Measurements from ENCODE around the gene OR2H1. TPM values are rescaled to one million over a fixed set of nuclear protein-coding genes. Genes with fewer than 3 reads are reported as not detected.
"Not testable (repeated sequence)": the region's sequence is repeated elsewhere in the genome, so short reads cannot be mapped to it uniquely, and the experiment has no call there.

OR2H1 gene
- polyA plus RNA-seq, 1 experiment, result not detected

DNA sequence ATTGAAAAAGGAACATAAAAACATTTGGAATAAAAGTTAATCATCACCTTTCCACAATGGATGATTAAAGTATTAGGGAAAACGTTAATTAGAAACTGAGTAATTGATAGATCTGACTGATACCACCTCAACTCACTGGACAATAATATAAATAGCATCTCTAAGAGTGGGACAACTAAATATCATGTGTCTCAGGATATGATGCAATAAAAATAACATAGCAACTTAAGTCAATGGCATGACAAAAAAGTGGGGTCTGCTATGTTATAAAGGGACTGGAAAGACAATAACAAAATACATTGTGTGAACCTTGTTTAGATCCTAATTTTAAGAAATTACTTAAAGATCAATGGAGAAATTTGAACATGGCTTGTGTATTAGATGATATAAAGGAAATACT is 31.9 kb upstream of the OR2H1 start:
- ChIA-PET CTCF (no interaction called here), POLR2A (no interaction called here)
- no peaks in the 10 kb centered on the region for H3K27me3 ChIP-seq (ENCODE audit: control insufficient read depth, insufficient read depth, low read length)
- H3K4me3 ChIP-seq (ENCODE audit: low read depth, low read length), result no peak overlapping the region
- no peak for DNase-seq (ENCODE audit: low read depth)
- TF ChIP-seq CTCF (IDR thresholded peaks at IDR 0.05; ENCODE audit: insufficient read depth, low read depth, low read length), result no peak
- no peaks in the 10 kb centered on the region for H3K36me3 ChIP-seq (ENCODE audit: control insufficient read depth, insufficient read depth, low read length)

GRCh38 chr6:29426654-29427053 is 30.3 kb upstream of the OR2H1 start:
- ChIA-PET POLR2A (no interaction called here), CTCF (interaction anchor here (0.5 kb wide), 1 partner anchor 75 kb away, joined by 3 read pairs; no protein-coding TSS in a partner anchor)
- DNase-seq (ENCODE audit: low read depth), result no peak

DNA sequence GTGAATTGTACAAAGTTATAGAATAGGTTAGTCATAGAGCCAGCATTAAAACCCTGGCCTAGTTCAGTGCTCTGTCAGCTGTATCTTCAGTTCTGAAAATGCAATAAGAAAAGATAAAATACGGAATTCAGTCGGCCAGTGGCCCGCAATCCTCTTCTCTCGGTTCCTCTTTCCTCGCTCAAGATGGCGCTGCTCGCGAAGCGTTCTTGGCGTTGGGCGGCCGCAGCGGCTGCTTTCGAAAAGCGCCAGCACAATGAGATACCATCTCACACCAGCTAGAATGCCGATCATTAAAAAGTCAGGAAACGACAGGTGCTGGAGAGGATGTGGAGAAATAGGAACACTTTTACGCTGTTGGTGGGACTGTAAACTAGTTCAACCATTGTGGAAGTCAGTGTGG is 20.2 kb upstream of the OR2H1 start:
- H3K4me3 ChIP-seq (ENCODE audit: low read depth, low read length); H3K27me3 ChIP-seq (ENCODE audit: control insufficient read depth, insufficient read depth, low read length); POLR2A ChIA-PET; H3K36me3 ChIP-seq (ENCODE audit: control insufficient read depth, insufficient read depth, low read length); CTCF ChIA-PET; DNase-seq (ENCODE audit: low read depth): not testable (repeated sequence)

More at GRCh38 chr6:29426654-29427053, 30.3 kb upstream of the OR2H1 start:
- no peaks in the 10 kb centered on the region for H3K27me3 ChIP-seq (ENCODE audit: control insufficient read depth, insufficient read depth, low read length)
- H3K36me3 ChIP-seq (ENCODE audit: control insufficient read depth, insufficient read depth, low read length), result no peaks in the 10 kb centered on the region
- TF ChIP-seq CTCF (IDR thresholded peaks at IDR 0.05; ENCODE audit: insufficient read depth, low read depth, low read length), result no peak
- H3K4me3 ChIP-seq (ENCODE audit: low read depth, low read length), result no peak overlapping the region

GRCh38 chr6:29439006-29439405 is 17.9 kb upstream of the OR2H1 start, which contains the start of gene OR10C1:
Gene OR10C1, plus strand, starts transcription at chr6:29439306. Its CDS starts 710 bp downstream, at chr6:29440016.
- H3K27me3 ChIP-seq (ENCODE audit: control insufficient read depth, insufficient read depth, low read length), result no peaks in the 10 kb centered on the region
- H3K4me3 ChIP-seq (ENCODE audit: low read depth, low read length), result no peak within 1 kb of the TSS
- no peak for DNase-seq (ENCODE audit: low read depth)
- no peaks in the 10 kb centered on the region for H3K36me3 ChIP-seq (ENCODE audit: control insufficient read depth, insufficient read depth, low read length)
- ChIA-PET POLR2A (no interaction called here), CTCF (no interaction called here)
- no peak for TF ChIP-seq CTCF (IDR thresholded peaks at IDR 0.05; ENCODE audit: insufficient read depth, low read depth, low read length)

- ChIA-PET CTCF (no interaction called here), POLR2A (no interaction called here)
- TF ChIP-seq CTCF (IDR thresholded peaks at IDR 0.05; ENCODE audit: insufficient read depth, low read depth, low read length), result no peak
- no peak for DNase-seq (ENCODE audit: low read depth)
- Histone ChIP-seq H3K4me3 (ENCODE audit: low read depth, low read length) (no peak overlapping the region), H3K27me3 (ENCODE audit: control insufficient read depth, insufficient read depth, low read length) (no peaks in the 10 kb centered on the region), H3K36me3 (ENCODE audit: control insufficient read depth, insufficient read depth, low read length) (no peaks in the 10 kb centered on the region)
These were observed 14.2 kb upstream of the OR2H1 start for GRCh38 chr6:29442719-29443118.

DNA sequence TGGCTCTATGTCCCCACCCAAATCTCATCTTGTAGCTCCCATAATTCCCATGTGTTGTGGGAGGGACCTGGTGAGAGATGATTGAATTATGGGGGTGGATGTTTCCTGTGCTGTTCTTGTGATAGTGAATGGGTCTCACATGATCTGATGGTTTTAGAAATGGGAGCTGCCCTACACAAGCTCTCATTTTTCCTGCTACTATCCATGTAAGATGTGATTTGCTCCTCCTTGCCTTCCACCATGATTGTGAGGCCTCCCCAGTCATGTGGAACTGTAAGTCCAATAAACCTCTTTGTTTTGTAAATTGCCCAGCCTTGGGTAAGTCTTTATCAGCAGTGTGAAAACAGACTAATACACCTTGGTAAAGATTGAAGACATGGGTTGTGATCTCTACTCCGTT is 12.9 kb upstream of the OR2H1 start:
- CTCF ChIA-PET; DNase-seq (ENCODE audit: low read depth); H3K4me3 ChIP-seq (ENCODE audit: low read depth, low read length); H3K27me3 ChIP-seq (ENCODE audit: control insufficient read depth, insufficient read depth, low read length); H3K36me3 ChIP-seq (ENCODE audit: control insufficient read depth, insufficient read depth, low read length); POLR2A ChIA-PET: not testable (repeated sequence)
